Limb (tissue), 2 donors: ENCODE measurements around the gene VASN.
A peak's percentile ranks its signal among the peaks of the same experiment; 100 is the strongest.
"Not testable (repeated sequence)": the region's sequence is repeated elsewhere in the genome, so short reads cannot be mapped to it uniquely, and the experiment has no call there.

Source experiments
- DNase-seq, 2 donors: peaks; one replicate each; pipeline ENCODE4 v3.0.0-alpha.2; 2016; ENCODE audit errors: extremely low spot score in 2 of 2

VASN gene

DNA sequence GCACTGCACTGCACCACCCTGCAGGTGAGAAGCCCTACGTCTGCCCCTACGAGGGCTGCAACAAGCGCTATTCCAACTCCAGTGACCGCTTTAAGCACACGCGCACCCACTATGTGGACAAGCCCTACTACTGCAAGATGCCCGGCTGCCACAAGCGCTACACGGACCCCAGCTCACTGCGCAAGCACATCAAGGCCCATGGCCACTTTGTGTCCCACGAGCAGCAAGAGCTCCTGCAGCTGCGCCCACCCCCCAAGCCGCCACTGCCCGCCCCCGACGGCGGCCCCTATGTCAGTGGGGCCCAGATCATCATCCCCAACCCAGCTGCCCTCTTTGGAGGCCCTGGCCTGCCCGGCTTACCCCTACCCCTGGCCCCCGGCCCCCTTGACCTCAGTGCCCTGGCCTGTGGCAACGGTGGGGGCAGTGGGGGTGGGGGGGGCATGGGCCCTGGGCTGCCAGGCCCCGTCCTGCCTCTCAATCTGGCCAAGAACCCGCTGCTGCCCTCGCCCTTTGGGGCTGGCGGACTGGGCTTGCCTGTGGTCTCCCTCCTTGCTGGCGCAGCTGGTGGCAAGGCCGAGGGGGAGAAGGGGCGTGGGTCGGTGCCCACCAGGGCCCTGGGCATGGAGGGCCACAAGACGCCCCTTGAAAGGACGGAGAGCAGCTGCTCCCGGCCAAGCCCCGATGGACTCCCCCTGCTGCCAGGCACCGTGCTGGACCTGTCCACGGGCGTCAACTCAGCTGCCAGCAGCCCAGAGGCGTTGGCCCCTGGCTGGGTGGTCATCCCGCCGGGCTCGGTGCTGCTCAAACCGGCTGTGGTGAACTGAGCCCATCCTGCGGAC lies 34.7 kb upstream of the VASN start:
- DNase-seq = no peak

DNA sequence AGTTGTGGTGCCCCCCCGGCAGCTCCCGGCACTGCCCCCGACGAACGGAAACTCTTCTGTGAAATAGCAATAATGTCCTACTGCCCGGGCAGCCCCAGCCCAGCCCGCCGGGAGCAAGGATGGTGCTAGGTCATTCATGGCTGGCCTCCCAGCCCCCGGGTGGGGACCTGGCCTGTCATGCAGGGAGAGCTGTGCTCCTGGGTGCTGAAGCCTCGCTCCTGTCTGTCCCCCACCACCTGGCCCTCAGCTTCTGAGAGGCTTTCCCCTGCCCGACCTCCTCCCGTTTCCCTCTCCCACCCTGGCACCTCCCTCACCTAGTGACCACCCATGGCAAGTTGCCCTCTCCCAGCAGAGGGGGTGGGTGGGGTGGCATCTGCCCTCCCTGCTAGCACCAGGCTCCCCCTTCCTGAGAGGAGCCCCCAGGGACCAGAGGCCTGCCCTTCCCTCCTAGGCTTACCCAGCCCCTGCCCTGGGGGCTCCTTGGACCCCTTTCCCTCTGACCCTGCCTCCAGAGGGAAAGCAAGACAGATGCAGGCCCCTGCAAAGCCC lies 34.0 kb upstream of the VASN start:
- DNase-seq = no peak

DNA sequence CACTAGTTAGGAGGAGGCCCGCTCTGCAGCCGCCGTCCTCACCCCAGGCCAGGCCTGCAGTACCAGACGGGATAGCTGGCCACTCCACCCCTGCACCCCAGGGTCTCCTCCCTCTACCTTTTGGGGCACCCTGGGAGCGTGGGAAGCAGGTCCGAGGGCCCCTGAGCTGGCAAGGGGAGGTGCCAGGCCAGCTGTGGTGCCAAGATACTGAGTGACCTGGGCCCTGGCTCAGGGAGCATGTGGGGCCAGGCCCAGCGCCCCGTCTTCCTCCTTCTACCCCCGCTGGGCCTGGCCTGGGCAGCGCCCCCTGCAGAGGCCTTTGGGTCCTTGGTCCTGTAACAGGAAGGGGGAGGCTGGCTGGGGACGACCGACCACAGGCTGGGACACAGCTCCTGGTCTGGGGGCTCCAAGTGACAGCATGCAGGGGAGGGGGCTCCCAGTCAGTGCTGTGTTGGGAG lies 33.5 kb upstream of the VASN start:
- DNase-seq = no peak

DNA sequence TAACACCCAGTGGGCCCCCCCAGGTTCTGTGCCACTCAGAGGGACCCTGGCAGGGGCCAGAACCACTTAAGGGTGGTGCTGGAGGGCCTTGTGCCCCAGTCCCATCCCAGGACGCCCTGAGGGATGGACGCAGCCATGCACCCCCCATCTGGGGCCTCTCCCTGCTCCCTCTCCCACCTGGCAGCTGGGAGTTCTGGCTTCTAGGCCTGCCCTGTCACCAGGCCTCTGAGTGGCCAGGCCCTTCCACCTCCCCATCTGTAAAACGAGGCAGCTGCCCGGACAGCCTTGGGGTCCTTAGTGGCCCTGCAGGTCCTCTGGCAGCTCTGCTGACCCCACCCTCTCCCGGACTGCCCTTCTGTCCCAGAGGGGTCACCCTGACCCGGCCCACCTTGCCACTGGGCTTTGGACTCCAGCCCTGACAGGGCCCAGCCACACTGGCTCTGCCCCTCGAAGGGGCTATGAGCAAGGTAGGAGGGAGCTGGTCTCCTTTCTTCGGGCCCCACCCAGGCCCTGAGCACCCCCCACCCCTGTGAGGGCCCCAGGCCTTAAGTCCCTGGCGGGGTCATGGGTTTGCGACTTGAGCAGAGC lies 32.8 kb upstream of the VASN start:
- no peak for DNase-seq

DNA sequence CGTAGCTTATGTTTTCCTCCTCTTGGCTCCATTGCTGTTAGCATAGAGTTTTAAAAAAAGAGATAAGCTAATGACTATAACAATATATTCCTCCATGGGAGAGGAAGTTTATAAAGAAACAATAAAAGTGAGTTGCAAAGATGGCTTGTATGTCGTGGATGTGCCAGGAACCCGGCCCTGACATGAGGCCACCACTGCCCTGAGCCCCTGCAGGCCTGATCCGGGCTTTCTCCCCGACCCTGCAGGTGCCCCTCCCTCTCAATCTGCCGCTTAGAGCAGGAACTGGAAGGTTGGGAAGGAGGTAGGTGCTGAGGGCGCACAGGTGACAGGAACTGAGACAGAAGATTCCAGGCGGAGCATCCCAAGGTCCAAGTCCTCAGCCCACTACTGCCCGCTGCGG lies 32.2 kb upstream of the VASN start:
- DNase-seq = no peak

DNA sequence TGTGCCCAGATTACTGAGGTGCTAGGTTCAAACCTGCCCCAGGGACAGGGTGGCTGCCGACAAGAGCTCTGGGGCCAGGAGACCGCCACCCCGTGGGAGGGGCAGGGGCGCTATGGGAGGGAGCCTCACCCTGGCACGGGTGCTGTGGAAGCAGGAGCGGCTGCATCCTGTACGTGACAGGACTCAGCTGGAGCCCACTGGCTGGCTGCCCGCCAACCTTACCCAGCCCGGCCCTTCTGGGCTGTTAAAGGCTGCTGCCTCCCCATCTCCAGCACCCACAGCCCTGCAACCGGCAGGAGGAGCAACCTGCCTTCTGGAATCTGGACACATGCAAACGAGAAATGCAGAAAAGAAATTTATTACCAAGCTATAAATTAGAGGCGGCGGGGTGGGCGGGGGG lies 31.7 kb upstream of the VASN start:
- peak; percentile 49 to 82 for DNase-seq

DNA sequence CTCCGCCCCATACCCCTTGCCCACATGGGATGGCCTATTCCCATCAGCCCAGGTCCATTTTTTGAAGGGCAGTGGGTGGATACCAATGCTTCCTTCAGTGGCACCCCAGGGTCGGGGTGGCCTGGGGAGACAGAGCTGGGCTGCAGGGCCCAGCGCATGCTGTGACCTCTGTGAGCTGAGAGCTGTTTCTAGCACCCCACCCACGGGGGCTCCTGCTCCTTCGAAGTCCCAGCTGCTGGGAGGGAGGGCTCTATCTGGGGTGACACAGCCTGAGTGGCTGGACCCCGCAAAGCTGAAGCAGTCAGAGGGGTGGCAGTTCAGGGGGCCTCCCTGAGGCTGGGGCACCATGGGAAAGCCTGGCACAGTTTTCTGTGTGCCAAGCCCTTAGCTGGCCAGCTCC lies 31.2 kb upstream of the VASN start:
- no peak for DNase-seq

DNA sequence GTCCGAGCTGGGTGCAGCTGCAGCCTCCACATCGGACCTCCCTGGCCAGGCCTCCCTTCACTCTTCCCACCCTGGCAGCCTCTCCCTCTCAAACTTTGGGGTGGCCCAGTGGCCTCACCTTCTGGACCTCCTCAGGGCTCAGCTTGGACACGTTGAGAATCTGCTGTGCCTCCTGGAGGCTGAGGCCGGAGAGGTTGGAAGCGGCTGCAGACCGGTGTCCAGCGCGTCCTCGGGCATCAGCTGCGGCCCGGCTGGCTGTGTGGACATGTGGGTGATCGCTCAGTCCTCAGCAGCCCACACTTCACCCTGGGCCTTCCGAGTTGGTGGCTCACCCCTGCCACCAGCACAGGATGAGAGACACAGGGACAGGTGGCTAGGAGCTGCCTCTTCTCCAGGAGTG lies 30.4 kb upstream of the VASN start:
- DNase-seq = no peak

DNA sequence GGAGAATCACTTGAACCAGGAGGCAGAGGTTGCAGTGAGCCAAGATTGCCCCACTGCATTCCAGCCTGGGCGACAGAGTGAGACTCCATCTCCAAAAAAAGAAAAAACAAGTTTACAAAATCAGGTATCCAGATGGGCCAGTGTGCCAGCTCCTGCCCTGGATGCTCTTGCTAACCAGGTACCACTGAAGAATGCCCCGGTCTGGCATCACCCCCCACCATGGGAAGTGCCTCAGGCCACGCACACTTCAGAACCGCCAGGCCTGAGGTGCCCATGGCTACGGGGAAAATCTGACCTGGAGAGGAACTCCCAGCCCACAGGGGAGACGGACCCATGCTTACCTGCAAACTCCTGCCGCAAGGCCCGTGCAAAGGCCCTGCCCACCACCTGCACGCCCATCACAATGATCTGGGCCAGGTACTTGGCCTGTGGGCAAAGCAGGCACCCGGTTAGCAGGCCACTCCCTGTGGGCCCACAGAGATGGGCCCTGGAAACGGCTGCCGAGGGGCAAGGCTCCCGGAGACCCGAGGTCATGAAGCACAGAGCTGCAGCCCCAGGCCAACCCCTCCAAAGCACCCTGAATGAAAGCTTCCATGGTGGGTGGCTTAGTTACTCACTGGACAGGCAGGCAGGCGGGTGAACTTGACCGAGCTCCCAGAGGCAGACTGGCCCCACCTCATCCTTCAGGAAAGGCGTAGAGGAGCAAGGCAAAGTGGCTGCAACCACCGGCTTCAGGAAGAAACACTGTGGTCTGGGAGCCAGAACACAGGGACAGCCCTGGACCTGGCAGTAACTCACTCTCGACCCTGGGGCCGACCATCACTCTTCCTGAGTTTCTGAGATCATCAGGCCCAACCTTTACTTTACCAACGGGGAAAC lies 28.5 kb upstream of the VASN start:
- no peak for DNase-seq

DNA sequence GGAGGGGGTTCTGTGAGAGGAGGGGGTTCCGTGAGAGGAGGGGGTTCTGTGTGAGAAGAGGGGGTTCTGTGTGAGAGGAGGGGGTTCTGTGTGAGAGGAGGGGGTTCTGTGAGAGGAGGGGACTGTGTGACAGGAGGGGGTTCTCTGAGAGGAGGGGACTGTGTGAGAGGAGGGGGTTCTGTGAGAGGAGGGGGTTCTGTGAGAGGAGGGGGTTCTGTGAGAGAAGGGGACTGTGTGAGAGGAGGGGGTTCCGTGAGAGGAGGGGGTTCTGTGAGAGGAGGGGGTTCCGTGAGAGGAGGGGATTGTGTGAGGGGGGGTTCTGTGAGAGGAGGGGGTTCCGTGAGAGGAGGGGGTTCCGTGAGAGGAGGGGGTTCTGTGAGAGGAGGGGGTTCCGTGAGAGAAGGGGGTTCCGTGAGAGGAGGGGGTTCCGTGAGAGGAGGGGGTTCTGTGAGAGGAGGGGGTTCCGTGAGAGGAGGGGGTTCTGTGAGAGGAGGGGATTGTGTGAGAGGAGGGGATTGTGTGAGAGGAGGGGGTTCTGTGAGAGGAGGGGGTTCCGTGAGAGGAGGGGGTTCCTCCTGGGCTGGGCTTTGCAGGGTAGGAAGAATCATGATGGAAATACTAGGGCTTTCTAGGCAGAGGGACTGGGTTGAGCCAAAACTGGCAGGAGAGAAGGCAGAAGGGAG lies 27.2 kb upstream of the VASN start:
- not testable (repeated sequence) for DNase-seq

DNA sequence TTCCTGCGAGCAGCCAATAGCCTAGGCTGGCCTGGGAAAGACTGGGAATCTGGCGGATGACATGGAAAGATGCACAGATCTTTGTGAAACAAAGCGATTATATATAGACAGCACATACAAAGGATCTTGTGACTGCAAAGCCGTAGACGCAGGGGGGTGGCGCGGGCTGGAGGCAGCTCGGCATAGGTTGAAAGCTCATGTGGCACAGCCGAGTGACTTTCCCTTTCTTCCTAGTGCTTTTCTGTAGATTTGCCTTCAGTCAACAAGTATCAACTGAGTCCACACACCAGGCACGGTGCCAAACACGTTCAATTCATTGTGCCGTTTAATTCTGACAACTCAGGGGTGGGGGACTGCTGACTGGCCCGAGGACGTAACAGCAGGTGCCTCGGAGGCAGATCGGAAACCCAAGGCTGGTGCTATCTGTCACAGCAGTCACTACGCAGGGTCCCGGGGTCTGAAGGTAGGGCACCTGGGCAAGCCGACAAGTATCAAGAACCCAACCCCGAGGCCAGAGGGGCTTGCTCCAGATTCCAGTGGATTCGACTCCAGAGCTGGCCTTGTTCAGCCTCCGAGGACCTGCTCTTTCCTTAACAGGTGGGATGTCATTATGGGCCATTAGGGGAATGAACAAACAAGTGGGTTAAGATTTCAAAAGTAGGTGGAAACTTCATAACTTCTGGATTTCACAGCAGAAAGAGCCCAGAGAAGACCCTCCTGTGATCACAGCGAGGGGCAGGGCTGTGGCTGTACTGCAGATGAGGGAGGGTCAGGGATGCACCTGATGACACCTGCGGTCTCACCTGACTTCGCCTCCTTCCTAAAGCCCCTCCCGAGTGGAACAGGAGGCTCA lies 26.4 kb upstream of the VASN start:
- DNase-seq = no peak

DNA sequence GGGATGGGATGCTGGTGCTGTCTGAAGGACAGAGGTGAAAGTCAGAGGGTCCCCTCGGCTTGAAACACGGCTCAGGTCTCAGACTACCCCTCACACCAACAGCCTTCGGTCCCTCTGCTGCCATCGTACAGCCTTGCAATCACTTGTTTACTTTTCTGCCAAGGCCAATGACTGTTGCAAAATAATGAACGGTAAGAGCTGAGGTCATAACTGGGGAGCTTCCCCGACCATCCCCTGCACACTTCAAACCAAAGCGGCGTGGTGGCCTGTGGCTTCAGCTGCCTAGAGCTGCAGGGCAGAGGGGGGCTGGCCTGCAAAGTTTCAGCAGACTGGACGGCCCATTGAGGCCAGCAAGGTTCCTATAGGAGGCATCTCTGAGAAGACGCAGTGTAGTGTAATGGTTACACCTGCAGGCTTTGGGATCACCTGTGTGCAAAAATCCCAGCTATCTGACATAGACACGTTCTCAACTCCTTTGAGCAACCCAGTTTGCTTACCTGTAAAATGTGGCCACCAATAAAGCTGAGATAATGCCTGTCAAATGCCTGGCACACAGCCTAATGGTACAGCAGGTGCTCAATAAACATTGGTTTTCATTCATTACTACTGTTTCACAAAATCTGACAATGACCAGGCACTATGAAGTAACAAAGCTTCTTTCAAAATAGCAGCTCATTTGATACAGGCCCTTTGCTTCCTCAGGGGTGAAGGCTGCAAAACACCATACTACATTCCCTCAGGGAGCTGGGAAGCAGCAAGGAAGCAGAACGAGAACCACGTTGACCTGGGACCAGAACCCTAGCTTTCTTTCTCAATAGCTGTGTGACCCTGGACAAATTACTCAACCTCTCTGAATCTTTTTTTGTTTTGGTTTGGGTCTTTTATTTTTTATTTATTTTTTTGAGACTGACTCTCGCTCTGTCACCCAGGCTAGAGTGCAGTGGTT lies 25.5 kb upstream of the VASN start:
- no peak for DNase-seq

DNA sequence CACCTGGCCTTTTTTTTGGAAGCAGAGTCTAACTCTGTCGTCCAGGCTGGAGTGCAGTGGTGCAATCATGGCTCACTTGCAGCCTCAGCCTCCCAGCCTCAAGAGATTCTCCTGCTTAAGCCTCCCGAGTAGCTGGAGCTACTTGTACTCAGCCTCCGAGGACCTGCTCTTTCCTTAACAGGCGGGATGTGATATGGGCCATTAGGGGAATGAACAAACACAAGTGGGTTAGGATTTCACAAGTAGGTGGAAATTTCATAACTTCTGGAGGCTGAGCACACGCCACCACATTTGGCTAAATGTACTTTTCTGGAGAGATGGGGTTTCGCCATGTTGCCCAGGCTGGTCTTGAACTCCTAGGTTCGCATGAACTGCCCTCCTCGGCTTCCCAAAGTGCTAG lies 24.6 kb upstream of the VASN start:
- no peak for DNase-seq

DNA sequence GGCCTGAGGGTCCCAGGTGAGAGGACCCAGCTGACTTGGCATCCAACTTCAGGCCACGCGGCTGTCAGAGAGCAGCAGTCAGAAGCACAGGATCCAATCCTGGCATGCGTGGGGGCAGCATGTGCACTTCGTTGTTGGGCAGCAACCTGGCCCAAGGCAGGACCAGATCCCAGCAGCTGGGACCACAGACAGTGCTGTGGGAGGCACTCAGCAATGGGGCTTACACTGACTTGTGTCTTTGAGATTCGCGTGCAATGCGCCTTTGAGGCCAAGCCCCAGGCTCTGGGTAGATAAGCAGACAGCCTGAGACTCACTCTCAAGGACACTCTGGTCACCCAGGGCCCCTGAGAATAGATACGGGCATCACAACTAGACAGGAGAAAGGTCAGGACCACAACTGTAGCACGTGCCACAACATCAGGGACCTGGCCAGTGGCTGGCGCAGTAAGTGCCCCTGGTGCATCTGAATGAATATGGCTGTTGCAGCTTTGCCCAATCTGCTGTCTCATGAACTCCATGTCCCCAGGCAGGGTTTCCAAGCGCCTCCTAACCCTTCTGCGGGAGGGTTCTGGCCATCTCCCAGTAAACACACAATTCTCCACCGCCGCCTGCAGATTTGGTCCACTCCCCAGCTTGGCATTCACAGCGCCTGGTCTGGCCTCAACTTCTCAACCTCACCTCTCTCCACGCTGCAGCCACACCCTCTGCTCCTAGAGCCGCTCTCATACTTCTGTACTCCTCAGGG lies 23.7 kb upstream of the VASN start:
- DNase-seq = no peak

DNA sequence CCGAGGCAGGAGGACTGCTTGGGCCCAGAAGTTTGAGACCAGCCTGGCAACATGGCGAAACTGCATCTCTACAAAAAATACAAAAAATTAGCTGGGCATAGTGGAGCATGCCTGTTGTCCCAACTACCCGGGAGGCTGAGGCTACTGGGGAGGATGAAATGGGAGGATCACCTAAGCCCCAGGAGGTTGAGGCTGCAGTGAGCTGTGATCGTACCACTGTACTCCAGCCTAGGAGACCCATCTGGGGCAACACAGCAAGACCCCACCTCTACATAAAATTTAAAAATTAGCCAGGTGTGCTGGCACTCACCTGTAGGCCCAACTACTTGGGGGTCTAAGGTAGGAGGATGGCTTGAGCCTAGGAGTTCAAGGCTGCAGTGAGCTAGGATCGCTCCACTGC lies 22.3 kb upstream of the VASN start:
- no peak for DNase-seq

DNA sequence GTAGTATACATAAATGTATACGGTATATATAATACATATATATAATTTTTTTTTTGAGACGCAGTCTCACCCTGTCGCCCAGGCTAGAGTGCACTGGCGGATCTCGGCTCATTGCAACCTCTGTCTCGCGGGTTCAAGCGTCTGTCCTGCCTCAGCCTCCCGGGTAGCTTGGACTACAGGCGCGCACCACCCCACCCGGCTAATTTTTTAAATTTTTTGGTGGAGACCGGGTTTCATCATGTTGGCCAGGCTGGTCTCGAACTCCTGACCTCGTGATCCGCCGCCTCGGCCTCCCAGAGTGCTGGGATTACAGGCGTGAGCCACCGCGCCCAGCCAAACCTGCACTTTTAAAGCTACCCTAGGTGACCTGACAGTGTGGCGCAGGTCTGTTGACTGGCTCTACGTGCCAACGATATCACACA lies 21.3 kb upstream of the VASN start:
- DNase-seq = no peak

DNA sequence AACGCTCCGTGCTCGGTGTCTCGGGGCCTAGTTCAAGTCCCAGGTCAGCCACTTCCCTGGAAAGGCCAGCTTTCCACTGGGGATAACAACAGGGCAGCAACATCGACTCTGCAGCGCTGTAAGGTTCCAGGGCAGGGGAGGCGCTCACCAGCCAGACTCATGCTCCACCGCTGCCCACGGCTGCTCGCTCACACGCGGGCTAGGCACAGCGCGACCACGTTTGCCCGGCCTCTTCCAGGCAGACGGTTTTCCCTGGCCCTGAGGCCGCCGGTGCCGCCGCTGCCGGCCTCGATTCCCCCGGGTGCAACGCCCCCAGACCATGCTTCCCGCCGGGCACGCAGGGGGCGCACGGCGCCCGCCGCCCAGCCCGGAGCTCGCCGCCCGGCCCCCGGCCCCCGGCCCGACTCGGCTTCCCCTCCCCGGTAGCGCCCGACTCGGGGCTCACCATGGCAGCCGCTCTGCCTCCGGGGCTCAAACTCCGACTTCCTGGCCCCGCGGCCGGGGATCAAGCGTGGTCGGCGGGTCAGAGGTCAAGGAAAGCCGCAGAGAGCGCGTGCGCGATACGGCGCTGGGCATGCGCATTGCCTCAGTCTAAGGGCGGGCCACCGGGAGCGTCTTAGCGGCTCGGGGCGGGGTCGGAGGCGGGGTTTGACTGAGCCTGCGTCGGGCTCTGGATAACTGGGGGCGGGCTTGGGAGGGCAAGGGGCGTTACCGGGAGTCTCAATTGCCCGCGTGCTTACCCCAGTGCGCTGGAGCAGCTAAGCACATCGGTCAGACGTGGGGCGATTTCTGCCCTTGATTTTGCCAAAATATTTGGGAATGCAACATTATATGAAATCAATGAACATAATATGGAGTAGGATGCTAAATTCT lies 20.6 kb upstream of the VASN start, which contains the start of gene PAM16:
TSS of gene PAM16 (minus strand) at position 535 of the 873 bp plus-strand sequence. CDS start at position 448, 87 bp downstream.
- peak; percentile 94 to 98 for DNase-seq
